ENCODE results near the gene ZCWPW1.

- TF ChIP-seq CTCF (IDR thresholded peaks at IDR 0.05) = no peak
- TF ChIP-seq POLR2AphosphoS5 (IDR thresholded peaks at IDR 0.05) = no peak
- TF ChIP-seq POLR2A (IDR thresholded peaks at IDR 0.05) = no peak
These were observed 17.4 kb downstream of the ZCWPW1 start for GRCh38 chr7:100411101-100411500.
